HUDEP-2 (cell line): ENCODE measurements around the gene DOCK4.

ENCODE experiments used
- DNase-seq, 76 experiments: peaks; one replicate each; lab custom pipeline; 2025; ENCODE audit not compliant: unreplicated experiment in 76 of 76; lab: John Stamatoyannopoulos, UW

DOCK4 gene

GRCh38 chr7:111752022-111752582, 454.1 kb downstream of the DOCK4 start:
- peak in 52 of 76 experiments; percentile 2 to 63 (median 29) for DNase-seq

- DNase-seq = no peak
Measured at GRCh38 chr7:111750878-111751277, 455.3 kb downstream of the DOCK4 start.

GRCh38 chr7:111750228-111750627, 456.0 kb downstream of the DOCK4 start:
- DNase-seq = no peak

- DNase-seq = no peak
Measured at GRCh38 chr7:111749625-111750024, 456.6 kb downstream of the DOCK4 start.

- no peak for DNase-seq
Measured at GRCh38 chr7:111747718-111748117, 458.5 kb downstream of the DOCK4 start.

- DNase-seq = no peak
Measured at GRCh38 chr7:111746950-111747349, 459.2 kb downstream of the DOCK4 start.

GRCh38 chr7:111744501-111745155, 461.6 kb downstream of the DOCK4 start:
- DNase-seq = no peak

GRCh38 chr7:111743244-111743847, 462.9 kb downstream of the DOCK4 start:
- no peak for DNase-seq

- DNase-seq = peak in 19 of 76 experiments; percentile 5 to 46 (median 16)
Measured at GRCh38 chr7:111741811-111742240, 464.4 kb downstream of the DOCK4 start.

- no peak for DNase-seq
Measured at GRCh38 chr7:111740942-111741341, 465.3 kb downstream of the DOCK4 start.

GRCh38 chr7:111736552-111736874, 469.7 kb downstream of the DOCK4 start:
- DNase-seq = peak in 1 of 76 experiments; percentile 2

- peak in 40 of 76 experiments; percentile 1 to 67 (median 38) for DNase-seq
Measured at GRCh38 chr7:111735661-111736551, 470.3 kb downstream of the DOCK4 start.

GRCh38 chr7:111734954-111735660, 471.1 kb downstream of the DOCK4 start:
- DNase-seq = no peak

- no peak for DNase-seq
Measured at GRCh38 chr7:111732923-111733322, 473.3 kb downstream of the DOCK4 start.

- peak in 34 of 76 experiments; percentile 3 to 63 (median 28) for DNase-seq
Measured at GRCh38 chr7:111730476-111731300, 475.5 kb downstream of the DOCK4 start.

- peak in 2 of 76 experiments; percentile 3 to 7 for DNase-seq
Measured at GRCh38 chr7:111730057-111730456, 476.1 kb downstream of the DOCK4 start.

- peak in 2 of 76 experiments; percentile 3 to 4 for DNase-seq
Measured at GRCh38 chr7:111729483-111729882, 476.7 kb downstream of the DOCK4 start.

- no peak for DNase-seq
Measured at GRCh38 chr7:111728635-111728995, 477.6 kb downstream of the DOCK4 start.

GRCh38 chr7:111727905-111728634, 478.1 kb downstream of the DOCK4 start:
- no peak for DNase-seq
